Activated CD8-positive, alpha-beta memory T cell treated with anti-CD3 and anti-CD28 coated beads, Interleukin-2, amount 50 U/mL, for 4 hours (primary cell): Measurements from ENCODE around the gene KRTAP22-1.

Source experiments
- DNase-seq: peaks from one replicate; pipeline ENCODE4 v3.0.0-alpha.2; 2020

KRTAP22-1 gene

DNA sequence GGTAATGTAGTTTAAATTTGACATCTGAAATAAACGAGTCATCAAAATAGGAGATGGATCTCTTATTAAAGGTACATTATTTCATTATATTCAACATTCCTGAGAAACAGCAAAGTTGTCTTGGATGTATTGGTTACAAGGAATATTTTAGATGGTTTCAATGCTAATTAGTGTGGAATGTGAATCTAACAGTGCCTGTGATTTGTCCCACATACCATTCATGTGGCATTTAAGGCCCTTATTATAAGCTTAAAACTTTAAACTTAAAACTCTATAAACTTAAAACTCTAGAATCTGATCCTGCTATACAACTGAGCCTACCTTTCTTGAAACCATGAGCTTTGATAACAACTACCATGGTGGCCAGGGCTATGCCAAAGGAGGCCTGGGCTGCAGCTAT is at the start of gene KRTAP22-1:
KRTAP22-1 (plus strand) TSS at position 301 of the 400 bp plus-strand sequence.
- DNase-seq = no peak

DNA sequence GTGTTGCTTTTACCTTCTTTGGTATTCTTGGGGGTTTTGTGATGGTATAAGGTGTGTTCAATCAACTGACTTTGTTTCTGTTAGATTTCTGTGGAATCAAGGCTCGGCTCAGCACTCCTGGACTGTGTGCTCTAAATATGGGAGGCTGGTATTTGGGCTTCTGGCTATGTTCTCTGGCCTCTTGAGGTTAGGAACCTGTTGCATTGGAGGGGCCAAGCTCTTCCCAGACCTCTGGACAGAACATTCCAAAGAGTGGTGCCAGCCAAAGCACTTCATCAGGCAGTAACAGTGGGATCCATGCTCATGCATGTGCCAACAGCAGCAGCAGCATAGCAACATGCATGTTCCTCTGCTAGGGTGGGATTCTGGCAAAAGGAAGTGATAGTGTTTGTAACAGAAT is 48.1 kb upstream of the KRTAP22-1 start:
- no peak for DNase-seq

DNA sequence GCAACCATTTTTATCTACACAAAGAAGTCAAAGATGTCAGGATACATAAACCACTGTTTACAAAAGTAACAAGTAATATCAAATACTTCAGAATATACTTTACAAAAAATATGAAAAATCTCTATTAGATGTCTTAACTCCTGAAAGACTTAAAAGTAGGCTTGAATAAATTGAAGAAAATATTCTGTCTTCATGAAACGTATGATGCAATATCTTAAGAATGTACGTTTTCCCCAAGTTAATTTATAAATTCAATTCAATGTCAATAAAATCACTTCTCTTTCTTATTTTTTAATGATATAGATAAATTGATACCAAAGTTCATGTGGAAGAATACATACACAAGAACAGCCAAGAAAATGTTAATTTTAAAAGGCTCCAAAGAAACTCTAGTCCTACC is 45.8 kb upstream of the KRTAP22-1 start:
- DNase-seq = no peak

DNA sequence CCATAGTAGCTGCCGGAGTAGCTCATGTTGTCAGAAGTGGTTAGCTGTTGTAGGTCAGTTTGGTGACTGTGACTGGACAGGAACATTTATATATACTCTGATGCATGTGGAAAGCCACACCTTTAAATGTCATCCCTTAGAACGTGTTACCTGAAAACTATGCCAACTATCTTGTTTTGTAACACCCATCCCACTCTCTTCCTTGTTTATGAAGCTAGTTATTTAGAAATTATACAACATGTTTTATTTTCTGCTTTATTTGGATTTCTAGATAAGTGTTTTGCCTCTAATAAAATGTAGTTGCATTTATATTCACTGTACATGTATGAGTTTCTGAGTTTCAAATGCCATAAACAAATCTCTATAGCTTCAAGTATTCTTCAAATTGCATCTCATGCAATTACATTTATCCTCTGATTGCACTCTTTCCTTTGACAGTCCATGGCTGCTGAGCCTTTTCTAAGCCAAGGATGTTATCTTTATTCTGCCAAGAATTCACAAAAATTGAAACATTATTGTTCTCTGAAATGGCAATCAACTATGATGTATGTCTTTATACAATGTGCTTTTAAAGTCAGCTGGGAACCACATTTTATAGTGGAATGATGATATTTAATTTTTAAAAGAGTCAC is 39.5 kb upstream of the KRTAP22-1 start, which contains the start of gene KRTAP19-7:
KRTAP19-7 (minus strand) TSS at position 51 of the 632 bp plus-strand sequence; CDS start at position 26, 25 bp downstream.
- DNase-seq = no peak

DNA sequence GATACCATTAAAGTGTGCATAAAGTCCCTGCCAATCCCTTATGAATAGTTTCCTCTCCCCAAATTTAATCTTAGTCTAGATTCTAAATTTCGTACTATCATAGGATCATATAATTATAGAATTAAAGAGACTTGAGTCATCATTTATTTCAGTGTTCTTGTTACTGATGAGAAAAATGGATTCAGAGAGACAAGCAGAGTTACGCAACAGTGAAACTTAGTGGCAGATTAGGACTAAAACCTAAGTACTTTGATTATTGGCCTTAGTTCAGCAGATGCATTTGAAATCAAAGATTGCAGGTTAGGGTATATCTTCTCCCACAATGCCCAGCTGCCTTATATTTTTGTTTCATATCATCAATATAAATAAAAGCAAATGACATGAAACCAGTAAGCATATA is 38.9 kb upstream of the KRTAP22-1 start:
- no peak for DNase-seq

DNA sequence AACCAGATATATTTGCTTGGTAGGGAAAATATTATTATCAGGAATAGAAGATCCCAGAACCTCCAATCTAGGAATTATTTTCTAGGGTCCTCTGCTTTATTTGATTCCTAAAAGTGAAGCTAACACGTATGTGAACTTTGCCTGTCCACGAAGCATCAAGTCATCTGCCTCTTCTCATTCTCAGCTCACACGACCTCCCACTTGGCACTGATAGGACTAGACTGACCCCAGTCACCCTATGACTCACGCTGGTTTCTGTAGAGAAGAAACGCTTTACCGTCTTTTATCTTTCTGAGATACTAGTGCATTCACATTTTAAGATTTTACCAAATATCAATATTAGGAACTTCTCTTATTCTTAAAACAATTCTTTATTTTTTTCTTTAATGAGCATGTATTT is 37.8 kb upstream of the KRTAP22-1 start:
- no peak for DNase-seq

DNA sequence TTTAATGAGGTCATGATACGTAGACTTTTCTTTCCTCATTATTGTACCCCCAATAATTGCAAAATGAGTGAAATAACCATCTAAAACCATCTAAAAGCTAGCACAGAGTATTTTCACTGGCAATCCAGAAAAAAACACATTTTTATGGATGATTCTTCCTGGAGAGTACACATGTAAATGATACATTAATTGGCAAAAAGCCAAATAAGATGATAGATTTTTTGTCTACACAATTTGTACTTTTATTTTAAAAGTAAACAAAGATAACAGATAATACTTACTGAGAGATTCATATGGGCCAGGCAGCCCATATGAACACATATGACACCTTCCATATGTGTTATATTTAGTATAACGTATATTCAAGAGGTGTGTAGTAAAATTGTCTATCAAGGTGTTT is 37.3 kb upstream of the KRTAP22-1 start:
- no peak for DNase-seq

DNA sequence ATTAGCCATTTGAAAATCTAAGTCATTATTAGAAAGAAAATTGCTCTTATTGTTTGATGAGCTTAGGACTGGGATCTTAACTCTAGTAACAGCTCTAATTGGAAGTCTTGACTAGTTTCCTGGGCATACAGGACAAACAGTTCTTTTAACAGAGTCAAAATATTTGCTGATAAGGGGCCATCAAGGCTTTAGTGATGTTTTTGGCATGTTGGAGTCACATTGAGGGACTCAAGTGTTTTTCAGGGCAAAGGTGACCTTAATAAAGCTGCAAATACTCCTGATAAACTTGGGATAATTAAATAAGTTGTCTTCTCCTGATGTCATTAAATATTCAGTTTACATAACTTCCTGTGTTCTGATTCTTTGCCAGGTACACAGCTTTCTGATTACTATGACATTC is 33.3 kb upstream of the KRTAP22-1 start:
- DNase-seq = no peak

DNA sequence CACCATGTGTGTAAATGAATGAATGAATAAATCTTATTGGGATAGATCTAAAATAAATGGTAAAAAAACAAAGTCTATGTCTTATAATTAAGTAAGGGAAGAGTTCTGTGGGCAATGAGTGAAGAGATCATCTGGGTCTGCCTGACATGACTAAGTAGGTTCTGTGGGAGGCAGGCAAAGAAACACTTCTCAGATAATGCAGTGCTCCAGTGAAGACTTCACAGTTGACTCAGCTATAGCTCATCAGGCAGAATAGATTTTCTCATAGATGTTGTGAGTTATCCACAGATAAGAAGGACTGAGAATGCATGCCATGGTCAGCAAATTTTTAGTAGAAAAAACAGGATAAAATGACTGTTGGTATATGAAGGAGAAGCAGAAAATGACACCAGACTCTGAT is 23.1 kb upstream of the KRTAP22-1 start:
- DNase-seq = no peak

DNA sequence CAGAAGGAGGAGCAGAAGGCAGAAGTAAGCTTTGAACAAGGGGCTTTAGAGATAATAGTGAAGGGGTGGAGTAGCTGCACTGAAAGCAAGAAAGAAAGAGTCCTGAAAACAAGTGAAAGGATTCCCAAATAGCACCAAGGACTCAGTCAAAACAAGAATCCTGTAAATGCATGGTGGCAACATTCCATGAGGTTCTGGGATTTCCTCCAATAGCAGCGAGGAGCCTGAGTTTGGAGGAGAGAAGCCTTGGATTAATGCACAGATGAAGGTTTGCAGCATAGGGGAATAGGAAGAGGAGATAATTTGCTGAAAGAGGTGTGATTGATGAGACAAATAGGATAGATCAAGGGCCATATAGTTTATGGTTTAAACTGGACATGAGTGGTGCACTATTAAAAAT is 21.5 kb upstream of the KRTAP22-1 start:
- DNase-seq = no peak

DNA sequence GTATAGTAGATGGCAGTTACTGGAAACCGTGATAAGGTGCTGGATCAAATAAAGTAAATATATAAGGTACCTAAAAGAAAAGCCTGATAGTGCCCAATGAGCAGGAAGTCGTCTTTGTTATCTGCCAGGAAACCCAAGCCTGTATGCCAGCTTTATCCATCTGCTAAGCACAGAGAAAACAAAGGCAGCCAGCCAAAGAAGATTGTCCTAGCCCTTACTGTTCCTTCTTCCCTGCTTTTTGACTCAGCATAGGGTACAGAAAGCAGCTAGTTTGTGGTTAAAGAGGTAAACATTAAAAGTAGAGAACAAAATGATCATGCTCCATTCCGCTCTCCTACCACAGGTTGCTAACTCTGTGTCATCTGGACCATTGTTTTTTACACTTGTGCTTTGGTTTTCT is 20.8 kb upstream of the KRTAP22-1 start:
- DNase-seq = no peak

DNA sequence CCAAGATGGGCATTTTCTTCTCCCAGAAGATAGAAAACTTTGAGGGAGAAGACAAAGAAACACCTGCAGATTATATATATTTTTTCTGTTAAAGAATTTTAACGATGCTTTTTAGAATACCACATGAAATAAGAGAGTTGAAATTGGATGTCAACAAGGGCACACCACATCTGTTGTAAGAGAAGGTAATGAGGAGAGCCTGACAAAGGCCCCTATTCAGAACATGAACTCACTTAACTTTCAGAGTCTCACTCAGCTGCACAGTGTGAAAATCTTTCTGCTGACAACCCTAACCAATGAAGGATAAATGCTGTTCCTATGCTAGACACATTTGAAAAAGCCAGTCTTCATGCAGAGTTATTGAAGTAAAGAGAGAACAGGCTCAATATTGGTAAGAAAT is 18.0 kb upstream of the KRTAP22-1 start:
- DNase-seq = no peak

DNA sequence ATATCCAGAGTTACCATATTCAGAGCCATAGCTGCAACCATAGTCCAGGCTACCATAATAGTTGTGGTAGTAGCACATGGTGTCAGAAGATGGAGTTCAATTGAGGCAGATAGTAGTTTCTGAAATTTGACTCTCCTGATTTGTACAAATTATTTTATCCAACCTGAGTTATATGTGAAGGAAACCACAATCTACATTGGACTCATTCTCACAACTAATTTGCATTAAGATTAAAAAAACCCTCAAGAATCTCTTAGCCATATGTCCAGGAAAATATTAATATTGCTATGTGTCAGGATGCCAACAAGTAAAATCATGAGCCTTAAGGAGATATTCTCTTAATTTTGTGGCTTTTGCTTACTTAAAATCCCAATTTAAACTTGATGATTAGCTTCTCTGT is 10.6 kb upstream of the KRTAP22-1 start, which contains the start of gene KRTAP22-2:
KRTAP22-2 (minus strand) TSS at position 101 of the 400 bp plus-strand sequence.
- DNase-seq = no peak

DNA sequence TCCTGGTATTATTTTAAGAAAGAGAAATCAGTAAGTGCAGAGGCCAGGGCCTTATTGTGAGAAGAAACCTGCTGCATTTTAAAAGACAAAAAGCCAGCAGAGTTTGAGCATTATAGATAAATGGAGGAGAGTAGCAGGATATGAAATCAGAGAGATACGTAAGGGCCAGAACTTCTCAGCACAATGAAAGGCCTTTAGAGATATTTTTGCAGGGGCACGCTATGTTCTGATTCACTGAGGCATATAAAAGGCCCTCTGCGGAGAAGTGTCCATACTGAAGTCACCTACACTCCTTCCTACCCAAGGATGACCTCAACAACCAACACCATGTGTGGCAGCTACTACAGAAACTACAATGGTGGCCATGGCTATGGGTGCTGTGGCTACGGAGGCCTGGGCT is 8.7 kb upstream of the KRTAP22-1 start, which contains the start of gene KRTAP6-3:
KRTAP6-3 (plus strand) TSS at position 301 of the 400 bp plus-strand sequence; CDS start at position 307, 6 bp downstream.
- DNase-seq = no peak

DNA sequence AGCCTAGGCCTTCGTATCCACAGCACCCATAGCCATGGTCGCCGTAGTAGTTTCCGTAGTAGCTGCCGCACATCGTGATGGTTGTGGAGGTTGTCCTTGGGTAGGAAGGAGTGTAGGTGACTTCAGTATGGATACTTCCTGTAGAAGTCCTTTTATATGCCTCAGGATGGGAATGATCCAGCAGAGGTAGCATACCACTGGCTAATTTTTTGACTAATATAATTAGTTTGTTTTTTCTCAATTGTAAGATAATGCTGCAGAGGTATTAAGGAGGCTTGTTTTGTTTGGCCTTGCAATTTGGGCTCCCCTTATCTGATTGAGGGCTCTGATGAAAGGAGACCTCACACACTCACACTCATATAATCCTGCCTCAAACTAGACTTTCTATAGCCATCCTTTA is 2.1 kb upstream of the KRTAP22-1 start, which contains the start of gene KRTAP6-2:
KRTAP6-2 (minus strand) TSS at position 101 of the 400 bp plus-strand sequence; CDS start at position 73, 28 bp downstream.
- DNase-seq = no peak

DNA sequence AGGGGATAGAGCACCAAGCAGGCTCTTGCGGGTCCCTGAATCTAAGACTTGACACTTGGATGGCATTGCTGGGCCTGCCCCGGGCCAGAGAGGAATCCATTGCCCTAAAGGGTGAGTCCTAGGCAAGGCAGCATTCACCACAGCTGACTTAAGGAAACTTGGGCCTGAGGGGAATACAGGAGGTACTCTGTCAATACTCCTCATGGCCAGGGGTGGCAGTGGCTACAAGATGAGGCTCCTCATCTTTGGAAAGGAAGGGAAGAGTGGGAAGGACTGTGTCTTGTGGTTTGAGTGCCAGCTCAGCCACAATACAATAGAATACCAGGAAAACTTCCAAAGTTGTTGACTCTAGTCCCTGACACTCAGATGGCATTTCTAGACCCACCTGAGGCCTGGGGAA is 5.1 kb downstream of the KRTAP22-1 start:
- DNase-seq = no peak

DNA sequence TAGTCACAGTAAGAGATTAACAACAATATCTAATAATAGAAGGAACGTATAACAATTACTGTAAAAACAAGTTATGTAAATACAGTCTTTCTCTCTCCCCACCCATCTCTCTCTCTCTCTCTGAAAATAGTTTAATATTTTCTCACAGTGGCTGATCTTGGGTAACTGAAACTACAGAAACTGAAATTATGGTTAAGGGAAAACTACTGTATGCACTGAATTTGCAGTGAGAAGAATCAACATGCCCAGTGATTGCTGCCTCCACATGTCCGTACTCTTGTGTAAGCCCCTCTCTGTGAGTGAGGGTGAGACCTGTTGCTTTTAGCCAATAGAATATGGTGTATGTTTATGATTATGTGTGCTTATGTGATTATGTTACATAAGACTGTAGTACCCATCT is 11.2 kb downstream of the KRTAP22-1 start:
- DNase-seq = no peak

DNA sequence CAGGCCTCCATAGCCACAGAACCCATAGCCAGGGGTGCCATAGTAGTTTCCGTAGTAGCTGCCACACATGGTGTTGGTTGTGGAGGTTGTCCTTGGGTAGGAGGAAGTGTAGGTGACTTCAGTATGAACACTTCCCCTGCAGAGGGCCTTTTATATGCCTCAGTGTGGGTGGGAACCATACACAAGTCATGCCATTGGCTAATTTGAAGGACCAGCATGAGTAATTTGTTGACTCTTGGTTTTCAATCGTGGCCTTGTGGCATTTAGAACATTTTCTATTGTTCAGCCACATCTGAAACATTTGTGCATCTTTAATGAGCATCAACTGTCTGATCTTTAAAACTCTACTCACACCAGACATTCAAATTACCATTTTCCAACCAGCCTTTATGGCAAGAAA is 12.9 kb downstream of the KRTAP22-1 start, which contains the start of gene KRTAP6-1:
KRTAP6-1 (minus strand) TSS at position 95 of the 400 bp plus-strand sequence; CDS start at position 69, 26 bp downstream.
- no peak for DNase-seq

DNA sequence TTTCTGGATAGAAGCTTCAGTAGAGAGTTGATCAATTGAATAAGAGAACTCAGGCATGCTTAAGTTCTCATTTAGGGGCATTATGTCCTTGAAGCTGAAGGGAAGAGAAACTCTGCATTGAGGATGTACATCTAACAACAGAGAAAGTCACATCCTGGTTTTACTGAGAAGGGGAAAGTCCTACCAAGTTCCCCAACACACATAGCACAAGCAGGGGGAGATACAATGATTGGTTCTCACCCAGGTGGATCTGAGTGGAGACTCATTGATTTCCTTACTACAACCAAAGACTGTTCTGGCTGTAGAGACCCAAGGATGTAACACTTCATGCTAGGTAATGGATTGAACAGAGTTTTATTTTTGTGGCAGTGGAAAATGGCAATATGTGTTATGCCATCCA is 14.3 kb downstream of the KRTAP22-1 start:
- no peak for DNase-seq

DNA sequence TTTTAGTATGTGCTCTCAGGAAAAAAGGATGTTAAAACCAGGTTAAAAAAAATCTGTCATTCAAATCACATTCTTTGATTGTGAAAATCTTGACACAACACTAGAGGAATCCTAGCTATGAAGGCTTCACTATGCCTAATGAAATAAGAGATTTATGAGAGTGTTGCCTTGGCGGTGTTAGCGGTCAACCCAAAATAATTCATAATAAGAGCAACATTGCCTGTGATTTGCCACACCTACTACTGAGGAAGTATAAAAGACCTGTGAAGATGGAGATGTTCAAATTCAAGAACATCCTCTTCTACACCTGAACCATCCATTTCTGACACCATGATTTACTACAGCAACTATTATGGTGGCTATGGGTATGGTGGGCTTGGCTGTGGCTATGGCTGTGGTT is 15.2 kb downstream of the KRTAP22-1 start, which contains the start of gene KRTAP20-1:
KRTAP20-1 (plus strand) TSS at position 301 of the 400 bp plus-strand sequence; CDS start at position 331, 30 bp downstream.
- no peak for DNase-seq

DNA sequence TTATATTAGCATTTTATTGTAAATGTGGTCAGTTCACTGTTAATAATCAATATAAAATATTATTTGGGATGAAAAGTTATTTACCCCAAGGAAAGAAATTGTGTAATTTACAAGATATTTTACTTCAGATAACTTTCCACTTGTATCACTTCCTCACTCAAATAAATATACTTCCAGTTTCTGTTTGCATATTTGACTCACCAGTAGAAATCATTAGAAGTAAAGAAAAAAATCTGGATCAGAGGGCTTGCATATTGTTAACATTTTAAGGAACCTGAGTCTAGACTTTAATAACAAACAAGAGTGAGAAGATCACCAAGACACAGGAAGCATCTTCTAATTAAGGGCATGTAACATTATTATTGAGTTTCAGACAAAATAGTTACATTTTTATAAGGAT is 19.2 kb downstream of the KRTAP22-1 start:
- no peak for DNase-seq

DNA sequence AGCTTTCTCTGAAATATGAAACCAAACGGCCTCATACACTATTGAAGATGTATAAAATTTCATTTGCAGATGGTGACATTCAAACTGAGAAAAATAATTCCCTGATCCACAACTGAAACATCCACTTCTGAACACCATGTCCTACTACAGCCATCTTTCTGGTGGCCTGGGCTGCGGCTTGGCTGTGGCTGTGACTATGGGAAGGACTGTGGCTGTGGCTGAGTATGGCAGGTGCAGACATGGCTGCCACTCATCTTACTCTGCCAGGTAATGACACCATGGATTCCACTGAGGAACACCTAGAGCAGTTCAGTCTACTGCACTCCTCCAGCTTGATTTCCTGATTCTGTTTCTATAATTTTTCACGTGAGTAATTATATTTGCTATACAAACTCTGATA is 19.6 kb downstream of the KRTAP22-1 start, which contains the start of gene KRTAP20-4:
KRTAP20-4 (plus strand) TSS at position 106 of the 400 bp plus-strand sequence.
- DNase-seq = no peak

DNA sequence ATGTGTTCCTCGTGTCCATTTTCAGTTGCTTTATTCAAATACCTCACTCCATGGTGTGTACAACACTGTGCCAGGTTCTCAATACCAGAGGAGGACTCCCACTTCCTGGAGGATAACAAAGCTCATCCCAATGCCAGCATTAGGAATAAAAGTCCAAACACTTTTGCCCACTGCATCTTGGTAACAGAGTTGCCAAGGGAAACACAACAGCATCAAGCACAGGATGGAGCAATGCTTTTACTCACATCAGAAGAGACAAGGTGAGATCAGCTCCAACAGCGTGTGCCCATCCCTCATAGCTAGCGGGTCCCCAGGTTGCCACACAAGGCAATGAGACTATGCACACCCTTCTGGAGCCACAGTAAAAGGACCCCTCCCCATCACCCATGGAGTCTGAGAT is 22.5 kb downstream of the KRTAP22-1 start:
- no peak for DNase-seq

DNA sequence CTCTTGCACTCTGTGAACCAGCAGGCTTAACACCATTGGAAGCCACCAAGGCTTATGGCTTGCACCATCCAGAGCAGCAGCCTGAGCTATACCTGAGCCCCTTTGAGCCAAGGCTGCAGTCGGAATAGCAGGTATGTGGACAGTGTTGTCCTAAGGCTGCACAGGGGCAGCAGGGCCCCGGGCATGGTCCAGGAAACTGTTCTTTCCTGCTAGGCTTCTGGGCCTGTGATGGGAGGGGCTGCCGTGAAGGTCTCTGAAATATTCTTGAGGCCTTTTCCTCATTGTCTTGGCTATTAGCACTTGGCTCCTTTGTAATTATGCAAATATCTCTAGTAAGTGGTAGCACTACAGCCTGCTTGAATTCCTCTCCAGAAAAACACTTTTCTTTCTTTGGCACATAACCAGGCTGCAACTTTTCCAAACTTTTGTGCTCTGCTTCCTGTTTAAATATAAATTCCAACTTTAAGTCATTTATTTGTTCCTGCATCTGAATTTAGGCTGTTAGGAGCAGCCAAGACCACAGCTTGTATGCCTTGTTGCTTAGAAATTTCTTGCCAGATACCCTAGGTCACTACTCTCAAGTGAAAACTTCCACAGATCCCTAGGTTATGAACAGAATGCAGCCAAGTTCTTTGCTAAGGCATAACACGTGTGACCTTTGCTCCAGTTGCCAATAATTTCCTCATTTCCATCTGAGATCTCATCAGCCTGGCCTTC is 24.7 kb downstream of the KRTAP22-1 start:
- DNase-seq = no peak
